Activated CD8-positive, alpha-beta memory T cell treated with anti-CD3 and anti-CD28 coated beads, Interleukin-2, amount 50 U/mL, for 4 hours (primary cell): Measurements from ENCODE around the gene OR2V1.
"Not testable (repeated sequence)": the region's sequence is repeated elsewhere in the genome, so short reads cannot be mapped to it uniquely, and the experiment has no call there.

Experiments
- DNase-seq: peaks from one replicate; pipeline ENCODE4 v3.0.0-alpha.2; 2020

Gene OR2V1

GRCh38 chr5:181130832-181131496 is at the start of gene OR2V1:
OR2V1 (minus strand) TSS chr5:181131169; CDS start chr5:181125304, 5,865 bp downstream.
- no peak for DNase-seq

- not testable (repeated sequence) for DNase-seq
Measured at GRCh38 chr5:181177559-181177958, 46.6 kb upstream of the OR2V1 start.

- DNase-seq: no peak
Measured at GRCh38 chr5:181176254-181176952, 45.4 kb upstream of the OR2V1 start.

GRCh38 chr5:181173420-181174342 is 42.7 kb upstream of the OR2V1 start:
- DNase-seq: peak; percentile 40

- peak; percentile 81 for DNase-seq
Measured at GRCh38 chr5:181173027-181173419, 42.1 kb upstream of the OR2V1 start.

GRCh38 chr5:181171782-181172181 is 40.8 kb upstream of the OR2V1 start:
- DNase-seq: no peak

GRCh38 chr5:181170996-181171395 is 40.0 kb upstream of the OR2V1 start:
- no peak for DNase-seq

GRCh38 chr5:181170237-181170825 is 39.4 kb upstream of the OR2V1 start:
- DNase-seq: no peak

- peak; percentile 58 for DNase-seq
Measured at GRCh38 chr5:181169459-181170236, 38.7 kb upstream of the OR2V1 start.

- DNase-seq: no peak
Measured at GRCh38 chr5:181168595-181169118, 37.7 kb upstream of the OR2V1 start.

GRCh38 chr5:181167814-181168488 is 37.0 kb upstream of the OR2V1 start:
- no peak for DNase-seq

- no peak for DNase-seq
Measured at GRCh38 chr5:181166812-181167733, 36.1 kb upstream of the OR2V1 start.

- no peak for DNase-seq
Measured at GRCh38 chr5:181164076-181164952, 33.3 kb upstream of the OR2V1 start.

- DNase-seq: no peak
Measured at GRCh38 chr5:181163487-181164075, 32.6 kb upstream of the OR2V1 start.

- DNase-seq: no peak
Measured at GRCh38 chr5:181161534-181162175, 30.7 kb upstream of the OR2V1 start.

- DNase-seq: peak; percentile 51
Measured at GRCh38 chr5:181160755-181161533, 30.0 kb upstream of the OR2V1 start.

- peak; percentile 73 for DNase-seq
Measured at GRCh38 chr5:181160152-181160754, 29.3 kb upstream of the OR2V1 start.
